Spleen (tissue), 13 donors: ENCODE results near the gene ZNF697. TPM values are rescaled to one million over a fixed set of nuclear protein-coding genes. Genes with fewer than 3 reads are reported as not detected.
"Not testable (repeated sequence)": the region's sequence is repeated elsewhere in the genome, so short reads cannot be mapped to it uniquely, and the experiment has no call there.

Experiments used
- DNase-seq: peaks from one replicate; pipeline ENCODE4 v3.0.0-alpha.2; 2020
- H3K27ac ChIP-seq, 8 donors: fragments of 200-600 bp; sonication (generic) in 7 of 8; 1 replicate in 4 of 8; 2 replicates in 4 of 8; pipeline versions ENCODE4 v1.5.0 to v1.8.0; 2016 to 2021; ENCODE audit warnings: inconsistent platforms in 4 of 8, mild to moderate bottlenecking in 4 of 8, moderate library complexity in 1 of 8
- H3K27me3 ChIP-seq, 7 donors: fragments of 200-600 bp; sonication (generic) in 6 of 7; replicated peaks in 1 of 7; 1 replicate in 4 of 7; 2 replicates in 3 of 7; pipeline versions ENCODE4 v1.5.0 to v1.8.0; 2016 to 2021; ENCODE audit warnings: inconsistent platforms in 3 of 7, mild to moderate bottlenecking in 1 of 7
- H3K36me3 ChIP-seq, 6 donors: fragments of 200-600 bp; sonication (generic) in 5 of 6; 1 replicate in 4 of 6; 2 replicates in 2 of 6; pipeline versions ENCODE4 v1.5.0 to v1.8.0; 2016 to 2021; ENCODE audit warnings: inconsistent platforms in 2 of 6
- H3K4me1 ChIP-seq, 6 donors: fragments of 200-600 bp; sonication (generic) in 5 of 6; 1 replicate in 3 of 6; 2 replicates in 3 of 6; pipeline versions ENCODE4 v1.5.0 to v1.8.0; 2016 to 2021; ENCODE audit warnings: inconsistent platforms in 3 of 6
- H3K4me3 ChIP-seq, 8 donors: fragments of 200-600 bp; sonication (generic) in 7 of 8; 1 replicate in 4 of 8; 2 replicates in 4 of 8; pipeline versions ENCODE4 v1.5.0 to v1.8.0; 2016 to 2021; ENCODE audit warnings: inconsistent platforms in 4 of 8, mild to moderate bottlenecking in 4 of 8, moderate library complexity in 2 of 8
- H3K9me3 ChIP-seq, 8 donors: fragments of 200-600 bp; sonication (generic) in 7 of 8; 1 replicate in 4 of 8; 2 replicates in 4 of 8; pipeline versions ENCODE4 v1.5.0 to v1.8.0; 2016 to 2021; ENCODE audit warnings: inconsistent platforms in 4 of 8
- POLR2A ChIP-seq, 3 donors: fragments of 450-650 bp; IDR thresholded peaks; one replicate each; pipeline ENCODE4 v1.5.1; 2017; ENCODE audit warnings: antibody characterized with exemption in 3 of 3, mild to moderate bottlenecking in 1 of 3
- POLR2AphosphoS5 ChIP-seq, 3 donors: sonication (generic); formaldehyde crosslinking; IDR thresholded peaks; one replicate each; pipeline ENCODE4 v1.5.1; 2017; ENCODE audit warnings: antibody characterized with exemption in 3 of 3
- WGBS, 5 donors: extraction: QIAGEN DNeasy Blood & Tissue Kit in 3 of 5; methylation state at CpG; one replicate each; pipeline versions ENCODE4 v1.1.5 to v1.1.7; 2013 to 2018; 5-methylcytosine and 5-hydroxymethylcytosine counted together
- intact Hi-C: fragments of 100-400 bp; cut with DNase I; formaldehyde crosslinking; loops from one replicate; pipeline ENCODE4 v1.15.0; 2023; ENCODE audit warnings: low total_unique reads
- long read RNA-seq, 2 donors: transcript quantifications; one replicate each; lab custom pipeline, GENCODE V29; 2026
- polyA plus RNA-seq, 3 donors: library from polyadenylated mRNA; stranded (reverse); fragments of 200-250 nt; gene quantifications; one replicate each; pipeline ENCODE4 v1.2.1, GENCODE V29; 2013
- total RNA-seq, 7 donors: library from RNA; depleted of rRNA in 3 of 7; stranded (reverse); fragments of >200 nt in 3 of 7; fragmentation: NEBNext Ultra II Directional in 4 of 7; extraction: Animal tissue kit (Norgen Biotek cat#: 25700) in 4 of 7; gene quantifications; one replicate each; pipeline versions ENCODE4 v1.1.0 to v1.2.1, GENCODE V29; 2016 to 2021
- TF ChIP-seq, protein P1 (sequence below), 11 experiments: fragments of 200-600 bp in 7 of 11; fragments of 450-650 bp in 4 of 11; sonication (generic) in 4 of 11; IDR thresholded peaks in 8 of 11; conservative IDR thresholded peaks in 3 of 11; 1 replicate in 7 of 11; 2 replicates in 4 of 11; pipeline versions ENCODE4 v1.4.0 to v1.8.0; 2016 to 2021; ENCODE audit warnings: antibody characterized with exemption in 11 of 11, inconsistent platforms in 4 of 11, mild to moderate bottlenecking in 1 of 11
- donor health status: healthy with polysubstance abuse.
- donor health status: DM: no; HTN: no; CAD: no; lungs with moderate emphysema.
- donor health status: DM: no; HTN: no; CAD: no.
- donor health status: Bipolar disorder and iron deficiency.
- donor health status: healthy.
- donor health status: DM: no; HTN: no; CAD: no.
- donor health status: DM: yes; HTN: yes; CAD: no.

The ZNF697 gene
- 1 to 10 TPM; 5.3 to 6.6 (median 5.8) TPM for total RNA-seq
- polyA plus RNA-seq = under 1 TPM; 0.38 to 0.64 (median 0.59) TPM
- long read RNA-seq, donor 1 = 0 reads
- long read RNA-seq, donor 2 = 0 reads

DNA sequence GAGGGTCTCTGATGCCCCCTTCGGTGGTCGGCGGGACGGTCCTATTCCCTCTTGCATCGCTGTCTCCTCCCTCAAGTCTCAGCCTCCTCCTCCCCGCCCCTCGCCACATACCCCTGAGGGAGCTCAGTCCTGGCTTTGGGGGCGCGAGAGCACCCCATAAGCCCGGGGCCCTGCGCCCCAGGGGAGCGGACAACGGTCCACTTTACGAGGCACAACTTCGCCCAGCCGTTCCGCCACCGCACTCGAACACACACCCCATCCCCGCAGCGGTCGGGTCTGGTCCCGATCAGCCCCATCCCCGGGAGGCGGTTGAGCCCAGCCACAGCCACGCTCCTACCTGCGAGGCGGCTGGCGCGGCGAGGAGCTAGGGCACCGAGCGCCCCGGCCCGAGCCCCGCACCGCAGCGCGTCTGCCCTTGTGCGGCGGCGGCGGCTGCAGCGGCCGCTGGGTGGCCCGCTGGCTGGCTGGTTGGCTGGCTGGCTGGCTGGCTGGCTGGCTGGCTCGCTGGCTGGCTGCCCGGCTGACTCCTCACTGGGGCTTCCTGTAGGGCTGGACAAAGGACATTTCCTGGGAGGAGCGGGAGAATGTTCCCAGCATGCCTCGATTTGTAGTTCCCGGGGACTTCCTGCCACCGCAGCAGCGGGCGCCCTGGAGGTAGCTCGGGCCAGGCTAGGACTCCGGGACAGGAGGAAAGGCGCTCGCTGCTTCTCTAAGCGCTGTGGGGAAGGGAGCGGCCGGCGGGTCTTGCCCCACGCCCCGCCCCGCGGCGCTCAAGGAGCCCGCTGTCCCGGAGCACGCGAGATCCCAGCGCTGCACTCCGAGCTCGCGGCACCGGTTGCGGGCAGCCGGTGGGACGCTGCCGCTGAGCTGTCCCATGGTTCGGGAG lies at the start of gene ZNF697:
TSS of gene ZNF697 (minus strand) at position 533 of the 886 bp plus-strand sequence. CDS start 22,166 bp downstream, outside the sequence.
- intact Hi-C loops = no loop called here
- peaks cover 0 to 54% (median 13%) of the 10 kb centered on the region in 7 donors for H3K27me3 ChIP-seq

DNA sequence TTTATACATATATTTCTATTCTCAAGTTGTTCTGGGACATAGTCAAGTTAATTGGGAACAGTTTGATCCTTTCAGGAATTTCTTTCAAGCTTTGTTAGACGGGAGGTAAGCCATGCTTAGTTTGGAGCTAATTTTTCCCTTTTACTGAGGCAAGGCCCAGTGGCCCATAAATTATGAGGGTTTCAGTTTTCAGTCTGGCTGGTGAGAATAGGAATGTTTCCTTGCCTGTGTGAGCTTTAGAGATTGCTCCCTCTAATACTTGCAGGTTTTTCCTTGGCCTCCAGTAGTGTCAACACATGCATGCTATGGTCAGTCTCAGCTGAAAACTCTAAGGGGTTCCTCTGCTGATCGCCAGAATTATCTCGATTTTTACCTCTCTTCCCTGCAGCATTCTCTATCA lies 49.5 kb upstream of the ZNF697 start:
- whole genome bisulfite sequencing, 5 donors = 82 to 96% (median 88%) methylated on average over 3 of the region's 3 CpGs
- TF ChIP-seq, protein P1, sequence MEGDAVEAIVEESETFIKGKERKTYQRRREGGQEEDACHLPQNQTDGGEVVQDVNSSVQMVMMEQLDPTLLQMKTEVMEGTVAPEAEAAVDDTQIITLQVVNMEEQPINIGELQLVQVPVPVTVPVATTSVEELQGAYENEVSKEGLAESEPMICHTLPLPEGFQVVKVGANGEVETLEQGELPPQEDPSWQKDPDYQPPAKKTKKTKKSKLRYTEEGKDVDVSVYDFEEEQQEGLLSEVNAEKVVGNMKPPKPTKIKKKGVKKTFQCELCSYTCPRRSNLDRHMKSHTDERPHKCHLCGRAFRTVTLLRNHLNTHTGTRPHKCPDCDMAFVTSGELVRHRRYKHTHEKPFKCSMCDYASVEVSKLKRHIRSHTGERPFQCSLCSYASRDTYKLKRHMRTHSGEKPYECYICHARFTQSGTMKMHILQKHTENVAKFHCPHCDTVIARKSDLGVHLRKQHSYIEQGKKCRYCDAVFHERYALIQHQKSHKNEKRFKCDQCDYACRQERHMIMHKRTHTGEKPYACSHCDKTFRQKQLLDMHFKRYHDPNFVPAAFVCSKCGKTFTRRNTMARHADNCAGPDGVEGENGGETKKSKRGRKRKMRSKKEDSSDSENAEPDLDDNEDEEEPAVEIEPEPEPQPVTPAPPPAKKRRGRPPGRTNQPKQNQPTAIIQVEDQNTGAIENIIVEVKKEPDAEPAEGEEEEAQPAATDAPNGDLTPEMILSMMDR (IDR thresholded peaks at IDR 0.05 in 8 of 11, conservative IDR thresholded peaks at IDR 0.05 in 3 of 11) = no peak
- TF ChIP-seq POLR2A (IDR thresholded peaks at IDR 0.05) (no peak), POLR2AphosphoS5 (IDR thresholded peaks at IDR 0.05) (no peak)
- no peaks in the 10 kb centered on the region for H3K36me3 ChIP-seq

More for the DNA sequence above, at the start of gene ZNF697:
- no peaks in the 10 kb centered on the region for H3K36me3 ChIP-seq
- peak within 1 kb of the TSS; percentile 48 to 84 (median 62) for H3K4me3 ChIP-seq
- no peaks in the 10 kb centered on the region for H3K9me3 ChIP-seq
- TF ChIP-seq, protein P1 (IDR thresholded peaks at IDR 0.05 in 8 of 11, conservative IDR thresholded peaks at IDR 0.05 in 3 of 11) = peak in 2 of 11 experiments; percentile 9 to 19
- TF ChIP-seq POLR2AphosphoS5 (IDR thresholded peaks at IDR 0.05) = peak; percentile 84 to 91 (median 85)
- TF ChIP-seq POLR2A (IDR thresholded peaks at IDR 0.05) = peak in 1 of 3 donors; percentile 8
- H3K4me1 ChIP-seq = peaks cover 0 to 44% (median 18%) of the 10 kb centered on the region in 6 donors
- peak within 1 kb of the TSS; percentile 66 to 88 (median 84) for H3K27ac ChIP-seq
- DNase-seq = peak; percentile 92
- WGBS, 5 donors = 0 to 5% (median 1%) methylated on average over 38 to 81 of the region's 81 CpGs

DNA sequence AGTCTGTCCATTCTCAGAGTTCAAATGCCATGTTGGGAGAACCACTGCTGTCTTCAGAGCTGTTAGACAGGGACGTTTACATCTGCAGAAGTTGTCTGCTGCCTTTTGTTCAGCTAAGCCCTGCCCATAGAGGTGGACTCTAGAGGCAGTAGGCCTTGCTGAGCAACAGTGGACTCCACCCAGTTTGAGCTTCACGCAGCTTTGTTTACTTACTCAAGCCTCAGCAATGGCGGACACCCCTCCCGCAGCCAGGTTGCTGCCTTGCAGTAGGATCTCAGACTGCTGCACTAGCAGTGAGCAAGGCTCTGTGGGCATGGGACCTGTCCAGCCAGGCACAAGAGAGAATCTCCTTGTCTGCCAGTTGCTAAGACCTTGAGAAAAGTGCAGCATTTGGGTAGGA lies 48.8 kb upstream of the ZNF697 start:
- H3K27ac ChIP-seq, intact Hi-C loops: not testable (repeated sequence)

More for the DNA sequence above, 49.5 kb upstream of the ZNF697 start:
- peaks cover 5 to 26% (median 22%) of the 10 kb centered on the region in 8 donors for H3K9me3 ChIP-seq
- peaks cover 0 to 6% (median 0%) of the 10 kb centered on the region in 7 donors for H3K27me3 ChIP-seq
- DNase-seq = no peak
- intact Hi-C loops = no loop called here
- H3K4me3 ChIP-seq = no peak overlapping the region
- H3K27ac ChIP-seq = no peak overlapping the region
- no peaks in the 10 kb centered on the region for H3K4me1 ChIP-seq

DNA sequence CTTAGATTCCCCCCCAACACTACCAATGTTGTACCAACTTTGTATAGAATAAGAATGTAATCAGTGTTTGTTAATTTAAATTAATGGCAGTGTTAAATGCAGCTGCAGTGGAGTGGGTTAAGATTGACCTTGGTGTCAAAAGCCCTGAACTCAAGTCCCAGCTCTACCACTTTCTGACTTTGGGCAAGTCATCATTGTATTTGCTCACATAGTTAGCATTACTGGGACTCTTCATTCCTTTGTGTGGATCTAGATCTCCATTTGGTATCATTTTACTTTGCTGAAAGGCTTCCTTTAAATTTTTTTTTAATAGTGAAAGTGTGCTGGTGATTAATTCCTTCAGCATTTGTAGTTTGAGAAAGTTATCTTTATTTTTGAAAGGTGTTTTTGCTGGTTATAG lies 41.4 kb upstream of the ZNF697 start:
- Histone ChIP-seq H3K36me3 (no peaks in the 10 kb centered on the region), H3K4me3 (no peak overlapping the region), H3K4me1 (no peaks in the 10 kb centered on the region), H3K9me3 (peaks cover 0 to 11% (median 0%) of the 10 kb centered on the region in 8 donors), H3K27ac (no peak overlapping the region), H3K27me3 (no peaks in the 10 kb centered on the region)
- DNase-seq = no peak
- intact Hi-C loops = no loop called here
- TF ChIP-seq, protein P1 (IDR thresholded peaks at IDR 0.05 in 8 of 11, conservative IDR thresholded peaks at IDR 0.05 in 3 of 11) = no peak
- TF ChIP-seq POLR2AphosphoS5 (IDR thresholded peaks at IDR 0.05) (no peak), POLR2A (IDR thresholded peaks at IDR 0.05) (no peak)

More for the DNA sequence above, 48.8 kb upstream of the ZNF697 start:
- not testable (repeated sequence) for H3K36me3 ChIP-seq, H3K4me3 ChIP-seq, DNase-seq, H3K27me3 ChIP-seq, H3K4me1 ChIP-seq
- peaks cover 4 to 26% (median 16%) of the 10 kb centered on the region in 8 donors for H3K9me3 ChIP-seq
- 67 to 91% (median 87%) methylated on average over 3 to 4 of the region's 4 CpGs for WGBS, 5 donors
